GM21825 (cell line): ENCODE results near the gene PWWP2B.

Experiments
- ATAC-seq: cut with Tn5 transposase; IDR thresholded peaks from one replicate; pipeline ENCODE4 v1.9.1; 2021; ENCODE audit warnings: mild to moderate bottlenecking, moderate library complexity; ENCODE audit not compliant: unreplicated experiment

PWWP2B gene

DNA sequence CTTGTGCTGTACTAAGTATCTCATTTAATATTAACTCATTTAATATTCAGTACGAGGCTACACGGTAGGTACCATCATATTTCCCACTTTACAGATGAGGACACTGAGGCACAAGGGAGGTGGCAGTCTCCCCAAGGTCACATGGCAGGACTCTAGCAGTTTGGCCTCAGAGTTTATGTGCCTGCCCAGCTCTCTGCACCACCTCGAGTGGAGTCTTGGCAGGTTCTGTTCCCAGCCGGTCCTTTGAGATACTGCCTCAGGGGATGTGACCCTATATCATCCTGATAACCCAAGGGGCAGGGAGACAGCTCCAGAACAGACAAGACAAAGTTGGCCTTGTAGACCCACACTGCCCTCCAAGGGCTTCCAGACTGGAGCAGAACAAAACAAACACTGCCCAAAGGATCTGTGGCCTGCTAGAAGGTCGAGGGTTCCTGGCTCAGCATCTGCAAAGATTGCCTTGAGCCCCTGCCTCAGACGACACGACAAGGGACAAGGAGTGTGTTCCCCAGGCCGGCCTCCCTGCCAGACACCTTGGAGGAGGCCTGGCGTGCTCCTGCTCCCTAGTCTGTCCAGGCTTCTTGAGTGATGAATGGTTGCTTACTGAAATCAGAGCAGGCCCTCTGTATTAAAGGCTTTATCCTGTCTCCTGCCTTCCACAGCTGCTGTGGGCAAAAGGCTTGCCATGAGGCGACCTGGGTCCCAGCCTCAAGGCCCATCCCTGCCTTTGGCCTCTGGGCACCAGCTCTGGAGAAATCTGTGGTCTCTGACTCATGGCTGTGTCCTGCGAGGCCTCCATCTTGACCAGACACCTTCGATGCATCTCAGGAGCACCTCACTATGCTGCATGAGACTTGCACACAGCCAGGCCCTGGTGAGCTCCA lies 3.9 kb upstream of the PWWP2B start:
- no peak for ATAC-seq

DNA sequence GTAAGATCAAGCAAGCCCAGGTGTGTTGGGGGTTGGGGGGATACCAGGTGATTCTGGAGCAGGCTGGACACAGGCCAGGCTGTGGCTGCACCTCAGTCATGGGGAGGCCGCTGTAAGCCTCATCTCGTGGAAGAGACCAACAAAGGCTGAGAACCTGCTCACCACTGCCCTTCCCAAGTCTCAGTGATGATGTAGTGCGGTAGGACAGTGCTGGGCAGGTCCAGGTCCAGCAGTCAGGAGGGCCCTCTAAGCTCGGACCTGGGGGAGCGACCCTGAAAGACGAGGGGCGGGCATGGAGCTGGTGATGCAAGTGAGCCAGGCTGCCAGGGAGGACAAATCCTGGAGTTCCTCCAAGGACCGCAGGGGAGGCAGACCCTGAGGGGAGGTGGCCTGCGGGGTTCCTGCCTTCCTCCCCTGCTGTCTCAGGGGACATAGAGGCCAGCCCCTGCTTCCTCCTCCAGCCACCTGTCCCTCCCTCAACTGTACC lies 3.3 kb upstream of the PWWP2B start:
- no peak for ATAC-seq

DNA sequence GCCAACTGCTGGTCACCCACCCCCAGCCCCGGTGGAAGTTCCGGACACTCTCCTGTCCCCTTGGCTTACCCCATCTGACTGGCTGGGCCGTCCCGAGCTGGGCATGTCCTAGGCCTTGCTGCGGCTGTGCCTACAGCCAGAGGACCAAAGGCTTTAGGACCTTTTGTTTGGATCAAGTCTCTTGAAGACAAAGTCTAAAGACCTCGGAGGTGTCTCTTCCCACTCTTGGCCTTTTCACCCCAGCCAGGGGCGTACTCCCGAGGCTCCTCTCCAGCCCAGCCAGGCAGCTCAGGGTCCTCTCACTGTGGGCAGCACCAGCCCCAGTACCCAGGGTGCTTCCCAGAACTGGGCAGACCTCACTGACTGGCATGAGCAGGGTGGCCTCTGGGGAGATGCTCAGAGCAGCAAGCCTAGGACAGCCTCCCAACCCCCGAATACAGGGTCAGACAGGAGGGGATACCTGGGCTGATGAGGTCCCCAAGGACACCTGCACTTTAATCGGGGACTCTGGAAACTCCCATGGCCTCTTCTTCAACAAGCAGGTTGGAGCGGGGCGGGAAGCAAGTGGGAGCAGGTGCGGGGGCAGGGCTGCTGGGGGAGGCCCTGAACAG lies 2.7 kb upstream of the PWWP2B start:
- no peak for ATAC-seq

DNA sequence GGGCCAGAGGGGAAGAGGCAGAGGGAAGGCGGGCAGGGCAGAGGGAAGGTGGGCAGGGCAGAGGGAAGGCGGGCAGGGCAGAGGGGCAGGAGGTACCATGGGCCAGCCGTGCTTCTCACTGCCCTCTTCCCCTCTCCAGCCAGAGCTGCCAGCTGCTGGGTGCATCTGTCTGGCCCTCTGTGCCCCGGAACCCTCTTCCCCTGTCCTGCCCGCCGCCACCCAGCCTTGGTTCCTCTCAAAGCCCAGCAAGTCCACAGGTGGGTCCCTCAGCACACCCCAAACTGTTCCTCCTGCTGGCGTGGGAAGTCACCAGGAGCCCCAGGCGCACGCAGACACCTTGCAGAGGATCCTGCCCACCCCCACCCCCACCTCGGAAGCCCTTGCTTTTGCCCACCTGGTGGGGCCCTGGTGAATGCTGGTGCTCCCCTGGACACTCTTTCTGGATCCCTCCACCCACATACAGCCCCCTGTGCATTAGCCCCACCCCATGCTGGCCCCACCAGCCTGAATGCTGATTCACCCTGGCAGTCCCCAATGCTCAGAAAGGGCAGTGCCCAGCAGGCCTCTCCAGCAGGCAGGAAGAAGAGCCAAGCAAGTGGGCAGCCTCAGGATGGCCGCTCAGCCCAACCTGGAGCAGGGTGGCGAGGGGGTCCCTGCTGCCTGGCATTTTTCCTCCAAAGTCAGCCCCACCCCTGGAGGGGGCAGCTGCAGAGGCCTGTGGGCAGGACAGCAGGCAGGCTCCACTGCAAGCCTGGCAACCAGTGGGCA lies 1.9 kb upstream of the PWWP2B start:
- ATAC-seq = no peak

DNA sequence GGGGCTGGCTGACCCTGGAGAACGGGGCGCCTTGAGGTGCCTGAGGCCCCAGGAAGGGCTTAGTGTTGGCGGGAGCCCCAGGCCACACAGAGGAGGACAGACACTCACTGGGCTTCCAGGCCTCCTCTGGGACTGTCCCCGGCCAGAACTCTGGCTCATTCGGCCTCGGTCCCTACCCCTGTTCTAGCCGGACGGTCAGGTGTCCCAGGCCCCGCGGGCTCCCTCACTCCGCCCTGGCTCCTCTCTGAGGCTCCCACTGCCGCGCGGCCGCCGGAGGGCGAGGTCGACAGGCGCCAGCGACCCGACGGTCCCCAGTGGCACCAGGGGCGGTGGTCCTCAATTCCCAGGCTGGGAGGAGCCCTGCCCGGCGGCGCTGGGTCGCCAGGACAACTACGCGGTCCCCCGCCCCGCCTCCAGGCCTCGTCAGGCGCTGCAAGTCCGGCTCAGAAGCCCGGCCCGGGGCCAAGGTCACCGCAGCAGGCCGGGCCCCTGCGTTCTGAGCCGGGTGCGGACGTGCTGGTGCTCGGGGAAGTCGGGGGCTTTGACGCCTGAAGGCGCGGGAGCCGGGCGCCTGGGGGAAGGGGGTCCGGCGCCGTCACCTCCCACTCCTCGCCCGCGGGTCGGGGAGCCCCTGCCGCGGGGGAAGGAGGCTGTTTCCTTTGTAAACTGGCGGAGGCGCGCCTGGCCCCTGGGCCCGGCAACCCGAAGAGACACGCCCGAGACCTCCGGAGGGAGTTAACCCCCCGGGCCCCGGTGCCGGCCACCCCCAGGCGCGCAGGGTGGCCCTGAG lies 1.1 kb upstream of the PWWP2B start:
- ATAC-seq = peak; percentile 2

- ATAC-seq = peak; percentile 44
Observed at GRCh38 chr10:132396494-132397035, 435 bp upstream of the PWWP2B start.

DNA sequence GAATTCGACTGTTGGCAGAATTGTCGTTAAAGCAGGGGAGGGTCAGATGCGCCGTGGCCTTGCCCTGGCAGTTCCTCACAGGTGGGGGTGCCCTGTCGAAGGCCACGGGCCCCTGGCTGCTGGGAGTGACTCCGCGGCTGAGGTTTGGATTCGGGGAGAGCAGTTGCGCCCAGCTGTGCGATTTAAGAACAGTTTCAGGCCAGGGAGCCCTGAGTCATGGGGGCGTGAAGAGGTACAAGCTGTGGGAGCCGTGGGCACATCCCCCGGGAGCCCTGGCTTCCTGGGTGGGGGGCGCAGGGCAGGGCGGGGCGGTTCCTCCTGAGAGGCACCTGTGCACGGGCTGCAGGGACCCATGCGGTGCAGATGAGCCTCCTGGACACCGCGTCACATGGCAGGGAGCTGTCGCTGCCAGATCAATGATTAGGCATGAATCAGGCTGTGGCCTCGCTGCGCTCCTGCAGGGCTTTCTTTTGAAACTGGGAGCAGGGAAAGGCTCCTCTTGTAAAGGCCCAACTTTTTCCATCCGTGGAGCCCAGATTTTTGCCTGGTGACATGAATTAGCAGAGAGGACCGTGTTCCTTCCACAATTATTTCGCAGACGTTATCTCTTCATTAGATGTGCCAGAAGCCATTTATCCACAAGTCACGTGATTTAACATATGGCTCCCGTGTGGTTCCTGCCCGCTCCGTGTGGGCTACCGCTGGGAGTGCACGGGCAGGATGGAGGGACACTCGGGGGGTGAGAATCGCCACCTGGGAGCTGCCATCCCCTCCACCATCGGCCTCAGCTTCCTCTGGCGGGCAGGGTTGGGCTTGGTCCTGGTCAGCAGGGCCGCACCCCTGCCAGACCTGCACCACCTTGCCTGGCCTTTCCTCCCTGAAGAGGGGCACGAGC lies 918 bp downstream of the PWWP2B start:
- peak; percentile 38 for ATAC-seq

DNA sequence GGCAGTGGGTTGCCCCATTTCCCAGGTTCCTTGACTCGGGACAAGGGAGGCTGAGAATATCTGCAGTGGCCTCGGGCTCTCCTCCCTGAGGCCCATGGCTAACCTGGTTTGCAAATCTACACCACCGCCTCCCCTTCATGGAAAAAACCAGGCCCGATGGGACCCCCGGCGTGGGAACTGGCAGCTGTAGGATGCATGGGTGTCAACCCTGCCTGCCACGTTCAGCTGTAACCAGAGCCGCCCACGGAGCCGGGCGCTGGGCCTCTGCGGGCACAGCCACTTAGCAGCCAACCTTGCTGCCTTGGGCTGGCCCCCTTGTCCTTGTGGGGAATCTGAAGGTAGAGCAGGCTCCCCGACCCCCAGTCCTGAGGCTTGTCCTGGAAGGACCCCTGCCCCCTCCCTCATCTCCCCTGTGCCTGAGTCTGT lies 1.6 kb downstream of the PWWP2B start:
- ATAC-seq = no peak

DNA sequence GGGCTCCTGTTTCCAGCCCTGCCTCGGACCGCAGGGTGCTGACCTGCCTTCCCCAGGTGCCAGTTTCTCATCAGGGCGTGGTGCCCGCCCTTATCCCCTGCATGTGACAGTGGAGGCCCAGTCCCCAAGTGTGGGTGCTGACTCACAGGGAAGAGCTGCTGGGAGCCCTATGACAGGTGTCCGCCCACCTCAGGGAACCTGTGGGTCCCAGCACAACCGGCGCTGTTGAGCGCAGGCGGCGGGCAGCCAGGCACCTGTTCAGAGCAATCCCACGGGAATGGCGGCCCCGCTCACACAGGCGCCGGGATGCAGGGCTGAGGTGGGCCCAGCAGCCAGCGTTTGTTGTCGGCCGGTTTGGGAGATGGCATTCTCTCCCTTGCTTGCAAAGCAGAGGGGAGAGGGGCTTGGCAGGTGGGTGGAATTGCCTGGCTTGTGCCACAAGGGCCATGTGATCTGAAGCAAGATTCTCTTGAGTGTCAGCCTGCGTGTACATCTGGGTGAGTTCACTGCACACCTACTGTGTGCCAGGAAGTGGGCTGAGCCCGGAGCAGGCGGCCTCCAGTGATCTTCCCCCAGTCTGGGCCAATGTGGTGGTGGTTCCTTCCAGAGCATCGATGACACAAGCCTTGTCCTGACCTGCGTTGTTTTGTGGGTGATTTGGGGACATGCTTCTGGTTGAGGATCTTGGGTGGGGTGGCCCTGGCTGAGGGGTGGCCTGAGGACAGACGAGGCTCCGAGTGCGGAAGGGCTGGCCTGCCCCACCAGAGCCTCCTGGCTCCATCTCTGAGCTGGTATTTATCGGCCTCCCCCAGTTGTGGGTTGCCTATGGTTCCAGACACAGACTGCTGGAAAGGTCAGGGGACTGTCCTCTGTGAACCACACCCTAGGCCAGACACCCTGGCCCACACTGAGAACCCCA lies 2.4 kb downstream of the PWWP2B start:
- ATAC-seq = no peak

DNA sequence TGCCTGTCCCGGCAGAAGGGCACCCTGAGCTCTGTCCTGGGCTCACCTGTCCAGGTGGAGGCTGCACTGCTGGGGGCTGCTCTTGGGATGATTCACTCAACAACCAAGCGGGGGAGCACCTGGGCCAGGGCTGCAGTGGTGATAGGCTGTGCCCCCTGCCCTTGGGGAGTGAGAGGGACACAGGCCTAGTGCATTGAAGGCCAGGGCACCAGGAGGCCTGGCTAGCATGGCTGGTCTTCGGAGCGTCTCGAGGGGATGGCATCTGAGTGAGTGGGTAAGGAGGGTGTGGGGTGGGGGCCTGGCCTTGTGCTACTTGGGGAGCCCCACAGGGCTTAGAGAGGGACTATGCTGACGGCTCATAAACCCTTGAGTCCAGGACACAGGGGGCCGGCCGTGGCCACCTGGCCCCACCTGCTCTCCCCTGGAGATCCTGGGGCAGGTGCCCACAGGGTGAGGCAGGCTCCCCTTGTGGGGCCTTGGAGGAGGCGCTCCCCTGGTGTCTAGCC lies 3.1 kb downstream of the PWWP2B start:
- ATAC-seq = no peak

- ATAC-seq = no peak
Observed at GRCh38 chr10:132400547-132401151, 3.6 kb downstream of the PWWP2B start.

GRCh38 chr10:132401401-132402118 lies 4.6 kb downstream of the PWWP2B start:
- no peak for ATAC-seq

DNA sequence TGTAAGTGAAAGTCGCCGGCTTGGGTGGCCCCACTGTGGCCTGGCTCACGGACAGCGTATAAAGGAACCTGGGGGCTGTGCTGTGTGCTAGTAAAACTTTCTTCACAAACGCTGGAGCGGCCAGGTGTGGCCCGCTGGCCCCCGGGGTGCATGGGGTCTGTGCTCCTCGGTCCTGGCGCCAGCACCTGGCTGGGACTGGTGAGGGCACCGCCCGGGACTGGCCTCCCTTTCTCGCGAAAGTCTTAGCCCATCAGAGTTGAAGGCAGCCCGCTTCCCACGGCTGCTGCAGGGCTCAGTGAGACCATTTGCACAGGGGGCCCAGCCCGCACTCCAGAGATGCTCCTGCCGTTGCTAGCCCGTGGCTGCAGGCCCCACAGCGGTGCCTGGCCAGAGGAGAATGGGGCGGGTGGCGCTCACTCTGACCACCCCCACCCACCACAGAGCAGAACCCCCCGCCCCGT lies 5.8 kb downstream of the PWWP2B start:
- no peak for ATAC-seq

- ATAC-seq = no peak
Observed at GRCh38 chr10:132403511-132404168, 6.6 kb downstream of the PWWP2B start.

DNA sequence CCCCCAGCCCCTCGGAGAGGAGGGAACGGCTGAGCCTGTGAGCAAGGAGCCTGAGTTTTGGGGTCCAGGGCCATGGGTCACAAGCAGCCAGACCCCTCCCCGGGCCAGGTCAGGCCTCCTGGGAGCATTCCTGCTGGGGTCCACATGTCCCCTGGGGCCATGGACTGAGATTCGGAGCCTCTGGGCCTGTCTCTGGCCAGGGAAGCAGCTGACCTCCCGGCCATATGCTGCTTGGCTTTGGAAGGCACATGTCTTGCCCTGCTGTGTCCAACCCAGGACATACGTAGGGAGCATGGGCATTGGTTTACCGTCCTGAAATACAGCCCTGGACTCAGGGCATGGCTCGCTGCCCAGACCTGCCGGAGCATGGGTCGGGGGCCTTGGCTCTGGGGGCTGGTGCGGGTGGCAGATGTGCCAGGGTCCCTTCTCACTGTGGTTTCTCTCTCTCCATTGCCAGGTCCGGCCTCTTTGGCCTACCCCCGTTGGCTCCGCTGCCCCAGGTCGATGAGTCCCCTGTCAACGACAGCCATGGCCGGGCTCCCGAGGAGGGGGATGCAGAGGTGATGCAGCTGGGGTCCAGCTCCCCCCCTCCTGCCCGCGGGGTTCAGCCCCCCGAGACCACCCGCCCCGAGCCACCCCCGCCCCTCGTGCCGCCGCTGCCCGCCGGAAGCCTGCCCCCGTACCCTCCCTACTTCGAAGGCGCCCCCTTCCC lies 7.3 kb downstream of the PWWP2B start:
- ATAC-seq = no peak
